H1 (cell line): Measurements from ENCODE around the gene KAT2A. TPM values are rescaled to one million over a fixed set of nuclear protein-coding genes. Genes with fewer than 3 reads are reported as not detected.
A peak's percentile ranks its signal among the peaks of the same experiment; 100 is the strongest.

Source experiments
- CTCF ChIA-PET: fragments of 300-600 bp; sonication (Branson Sonifier 250); formaldehyde crosslinking; loops from one replicate; lab custom pipeline; 2021; ENCODE audit not compliant: partially characterized antibody; lab: Charles Lee
- POLR2A ChIA-PET: fragments of 300-600 bp; sonication (Branson Sonifier 250); formaldehyde crosslinking; loops from one replicate; lab custom pipeline; 2021; ENCODE audit warnings: inconsistent platforms; ENCODE audit not compliant: partially characterized antibody; lab: Charles Lee
- DNase-seq, 2 experiments: peaks; one replicate each; pipeline versions ENCODE4 v3.0.0 to v3.0.0-alpha.2; 2010 to 2022; ENCODE audit warnings: low spot score in 2 of 2, low read depth in 1 of 2, mixed read lengths in 1 of 2
- FAIRE-seq: peaks from 2 replicates; lab custom pipeline; 2011; peaks lifted over from hg19 to GRCh38; lab: Jason Lieb, UNC
- H2AFZ ChIP-seq: 2 replicates; pipeline ENCODE4 v1.8.1; 2012; ENCODE audit warnings: low read length, inconsistent platforms
- H2AK5ac ChIP-seq: 2 replicates; pipeline ENCODE4 v1.6.1; 2013; ENCODE audit warnings: low read depth, low read length
- H2BK120ac ChIP-seq: replicated peaks from 2 replicates; pipeline ENCODE3; 2013; ENCODE audit warnings: low read depth, low read length, inconsistent platforms
- H2BK12ac ChIP-seq: 2 replicates; pipeline ENCODE4 v1.6.1; 2013; ENCODE audit warnings: low read depth, low read length
- H2BK15ac ChIP-seq: 2 replicates; pipeline ENCODE4 v1.6.1; 2013; ENCODE audit warnings: low read length
- H2BK20ac ChIP-seq: 2 replicates; pipeline ENCODE4 v1.6.1; 2013; ENCODE audit warnings: low read length
- H2BK5ac ChIP-seq: 2 replicates; pipeline ENCODE4 v1.6.1; 2013; ENCODE audit warnings: low read depth, low read length
- H3K14ac ChIP-seq: 2 replicates; pipeline ENCODE4 v1.6.1; 2013; ENCODE audit warnings: inconsistent platforms; ENCODE audit not compliant: insufficient read length
- H3K18ac ChIP-seq: 2 replicates; pipeline ENCODE4 v1.6.1; 2013; ENCODE audit warnings: low read length; ENCODE audit errors: extremely low read depth
- H3K23ac ChIP-seq: 2 replicates; pipeline ENCODE4 v1.6.1; 2013; ENCODE audit warnings: inconsistent platforms; ENCODE audit not compliant: insufficient read length
- H3K23me2 ChIP-seq: 2 replicates; pipeline ENCODE4 v1.6.1; 2013; ENCODE audit warnings: low read depth, low read length
- H3K27ac ChIP-seq: 2 replicates; pipeline ENCODE4 v1.6.1; 2011; ENCODE audit warnings: low read depth, low read length, inconsistent platforms
- H3K27me3 ChIP-seq, 4 experiments: replicated peaks in 1 of 4; 1 replicate in 1 of 4; 2 replicates in 3 of 4; pipeline versions ENCODE4 v1.6.1 to v1.8.1; 2011 to 2013; ENCODE audit warnings: low read length in 3 of 4, mild to moderate bottlenecking in 3 of 4, inconsistent platforms in 2 of 4, mixed read lengths in 2 of 4, moderate library complexity in 1 of 4; ENCODE audit not compliant: control insufficient read depth in 3 of 4, insufficient read depth in 3 of 4; ENCODE audit errors: extremely low read depth in 1 of 4
- H3K36me3 ChIP-seq, 4 experiments: 2 replicates each; pipeline versions ENCODE4 v1.6.1 to v1.8.1; 2011 to 2013; ENCODE audit warnings: mild to moderate bottlenecking in 4 of 4, low read length in 3 of 4, moderate library complexity in 2 of 4, control low read depth in 1 of 4, inconsistent platforms in 1 of 4; ENCODE audit not compliant: insufficient read depth in 4 of 4, control insufficient read depth in 2 of 4
- H3K4ac ChIP-seq: replicated peaks from 2 replicates; pipeline ENCODE3; 2013; ENCODE audit warnings: low read length, low read depth, mixed read lengths, inconsistent platforms; ENCODE audit not compliant: insufficient read length
- H3K4me1 ChIP-seq, 4 experiments: replicated peaks in 1 of 4; 1 replicate in 1 of 4; 2 replicates in 3 of 4; pipeline versions ENCODE4 v1.6.1 to v1.8.1; 2011 to 2013; ENCODE audit warnings: low read length in 3 of 4, inconsistent platforms in 2 of 4, mixed read lengths in 1 of 4; ENCODE audit not compliant: insufficient read depth in 4 of 4, control insufficient read depth in 3 of 4
- H3K4me2 ChIP-seq, 2 experiments: 2 replicates each; pipeline versions ENCODE4 v1.6.1 to v1.8.1; 2011 to 2013; ENCODE audit warnings: low read depth in 2 of 2, low read length in 2 of 2, control low read depth in 1 of 2, inconsistent platforms in 1 of 2, mild to moderate bottlenecking in 1 of 2; ENCODE audit not compliant: insufficient read depth in 1 of 2
- H3K4me3 ChIP-seq, 4 experiments: fragments of 200-600, 300-600 bp in 1 of 4; sonication (generic), shearing (Covaris generic), sonication (Bioruptor Twin) in 1 of 4; 2 replicates each; pipeline versions ENCODE4 v1.5.1 to v1.8.1; 2011 to 2016; ENCODE audit warnings: low read length in 4 of 4, low read depth in 3 of 4, control low read depth in 2 of 4, inconsistent platforms in 2 of 4, mild to moderate bottlenecking in 2 of 4, mixed read lengths in 1 of 4, moderate library complexity in 1 of 4; ENCODE audit not compliant: insufficient read depth in 2 of 4; ENCODE audit errors: extremely low read depth in 1 of 4
- H3K56ac ChIP-seq: replicated peaks from 2 replicates; pipeline ENCODE3; 2013; ENCODE audit warnings: low read depth, mild to moderate bottlenecking, mixed read lengths, low read length, inconsistent platforms; ENCODE audit not compliant: insufficient read length
- H3K79me1 ChIP-seq: 2 replicates; pipeline ENCODE4 v1.6.1; 2013; ENCODE audit warnings: low read depth, low read length, control low read depth
- H3K79me2 ChIP-seq, 2 experiments: 2 replicates each; pipeline versions ENCODE4 v1.6.1 to v1.8.1; 2012 to 2013; ENCODE audit warnings: low read length in 2 of 2, mild to moderate bottlenecking in 2 of 2, inconsistent platforms in 1 of 2; ENCODE audit not compliant: insufficient read depth in 2 of 2, control insufficient read depth in 1 of 2
- H3K9ac ChIP-seq, 4 experiments: replicated peaks in 1 of 4; 1 replicate in 1 of 4; 2 replicates in 3 of 4; pipeline versions ENCODE4 v1.6.1 to v1.8.1; 2011 to 2013; ENCODE audit warnings: low read depth in 3 of 4, low read length in 3 of 4, control low read depth in 2 of 4, mild to moderate bottlenecking in 2 of 4, moderate library complexity in 2 of 4, inconsistent platforms in 1 of 4; ENCODE audit errors: extremely low read depth in 1 of 4
- H3K9me3 ChIP-seq, 2 experiments: 2 replicates each; pipeline versions ENCODE4 v1.6.1 to v1.8.1; 2012 to 2013; ENCODE audit warnings: mild to moderate bottlenecking in 2 of 2, moderate library complexity in 2 of 2, control low read depth in 1 of 2, inconsistent platforms in 1 of 2, low read depth in 1 of 2, low read length in 1 of 2, mixed read lengths in 1 of 2; ENCODE audit not compliant: insufficient read depth in 2 of 2
- H4K20me1 ChIP-seq, 2 experiments: replicated peaks in 1 of 2; 2 replicates each; pipeline versions ENCODE3 to v1.8.1; 2011 to 2013; ENCODE audit warnings: inconsistent platforms in 2 of 2, low read length in 2 of 2, mild to moderate bottlenecking in 1 of 2; ENCODE audit not compliant: insufficient read depth in 2 of 2, control insufficient read depth in 1 of 2
- H4K5ac ChIP-seq: 2 replicates; pipeline ENCODE4 v1.6.1; 2013; ENCODE audit warnings: low read length, low read depth, mixed read lengths, inconsistent platforms; ENCODE audit not compliant: insufficient read length
- H4K8ac ChIP-seq: 2 replicates; pipeline ENCODE4 v1.8.0; 2013; ENCODE audit warnings: mild to moderate bottlenecking, moderate library complexity, low read length, inconsistent platforms; ENCODE audit not compliant: insufficient read depth; ENCODE audit errors: extremely low read depth
- H4K91ac ChIP-seq: replicated peaks from 2 replicates; pipeline ENCODE3; 2013; ENCODE audit warnings: low read length, mixed read lengths, inconsistent platforms; ENCODE audit not compliant: insufficient read length
- CTBP2 ChIP-seq: IDR thresholded peaks from 2 replicates; pipeline ENCODE4 v1.7.0; 2011; ENCODE audit warnings: borderline replicate concordance, mild to moderate bottlenecking, moderate library complexity, mixed read lengths, low read length; ENCODE audit not compliant: insufficient read depth, insufficient read length
- EP300 ChIP-seq, 2 experiments: IDR thresholded peaks; 1 replicate in 1 of 2; 2 replicates in 1 of 2; pipeline ENCODE4 v1.6.1; 2011 to 2012; ENCODE audit warnings: low read depth in 2 of 2, low read length in 2 of 2, mild to moderate bottlenecking in 2 of 2, borderline replicate concordance in 1 of 2, inconsistent platforms in 1 of 2, moderate library complexity in 1 of 2
- EZH2 ChIP-seq: fragments of 200-600 bp; sonication (generic); IDR thresholded peaks from 2 replicates; pipeline ENCODE4 v1.7.1; 2012; ENCODE audit warnings: low read depth, mild to moderate bottlenecking, moderate library complexity, low read length, inconsistent platforms; ENCODE audit not compliant: severe bottlenecking
- HDAC2 ChIP-seq, 2 experiments: fragments of 300-600 bp in 1 of 2; sonication (generic) in 1 of 2; IDR thresholded peaks; 2 replicates each; pipeline ENCODE4 v1.6.1; 2011 to 2012; ENCODE audit warnings: low read depth in 2 of 2, low read length in 2 of 2, mild to moderate bottlenecking in 2 of 2, moderate library complexity in 2 of 2, borderline replicate concordance in 1 of 2, inconsistent platforms in 1 of 2
- JUN ChIP-seq: IDR thresholded peaks from 2 replicates; pipeline ENCODE4 v1.6.1; 2011; ENCODE audit warnings: low read depth, mild to moderate bottlenecking, improper control_type of control experiment, low read length
- MAX ChIP-seq: IDR thresholded peaks from 2 replicates; pipeline ENCODE4 v1.6.1; 2012; ENCODE audit warnings: inconsistent platforms
- SRF ChIP-seq: IDR thresholded peaks from 2 replicates; pipeline ENCODE4 v1.6.1; 2011; ENCODE audit warnings: mild to moderate bottlenecking, low read depth, low read length, moderate library complexity
- WGBS, 2 experiments: shearing (Covaris generic) in 1 of 2; methylation state at CpG; one replicate each; pipeline versions ENCODE4 v1.1.6 to v1.1.7; 2013 to 2015; ENCODE audit warnings: low lambda C conversion rate in 2 of 2, mixed read lengths in 2 of 2, inconsistent platforms in 1 of 2, low coverage in 1 of 2, missing lambda C conversion rate in 1 of 2; ENCODE audit not compliant: insufficient replicate concordance in 2 of 2, insufficient coverage in 1 of 2, insufficient read length in 1 of 2; ENCODE audit errors: extremely low coverage in 1 of 2, missing lambda C conversion rate in 1 of 2; 5-methylcytosine and 5-hydroxymethylcytosine counted together
- polyA plus RNA-seq, 7 experiments: library from polyadenylated mRNA; depleted of rRNA in 3 of 7; stranded (reverse) in 5 of 7; unstranded in 2 of 7; fragments of >200 nt in 5 of 7; fragments of 200-250 nt in 2 of 7; gene quantifications; 1 replicate in 5 of 7; 2 replicates in 1 of 7; 4 replicates in 1 of 7; pipeline versions ENCODE4 v1.2.1 to v1.2.3, GENCODE V29; 2011 to 2013; ENCODE audit warnings: missing spikeins in 2 of 7, mixed read lengths in 2 of 7
- total RNA-seq: library from RNA; stranded (reverse); fragmentation: NEBNext Ultra II Directional; extraction: Animal tissue kit (Norgen Biotek cat#: 25700); gene quantifications from 2 replicates; pipeline ENCODE4 v1.2.1, GENCODE V29; 2021

The KAT2A gene
- total and polyA plus RNA-seq, 2 of the 8 experiments (the other 6 are each of a cell fraction or from before 2014, with no cell fraction given): 34.2 to 40.1 TPM

- H3K4me1 ChIP-seq: peaks cover 0 to 13% (median 5%) of the 10 kb centered on the region in 4 experiments; a peak in 4 of 7 replicates
- ChIA-PET POLR2A (interaction anchor here (1.4 to 2.0 kb wide), 2 partner anchors 8 to 15 kb away, joined by 3 to 6 read pairs; no protein-coding TSS in a partner anchor), CTCF (interaction anchor here (2.5 to 39.4 kb wide), 5 partner anchors 9 to 62 kb away, joined by 12 to 1084 read pairs (median 150); partner anchors contain the start of genes DHX58, DNAJC7, HSPB9 and KAT2A)
- no peaks in the 10 kb centered on the region for H3K36me3 ChIP-seq
- H2AK5ac ChIP-seq: no peak overlapping the region
- no peak overlapping the region for H3K4me2 ChIP-seq
- H3K9ac ChIP-seq: no peak overlapping the region
- DNase-seq (no peak), FAIRE-seq (no peak)
- H3K4me3 ChIP-seq: no peak overlapping the region
- H4K8ac ChIP-seq: 0 out of 2 replicates have a peak overlapping the region, but pooled peaks have one; percentile 37
- H3K14ac ChIP-seq: no peak overlapping the region
- H4K91ac ChIP-seq: no peak overlapping the region
- H3K79me2 ChIP-seq: no peaks in the 10 kb centered on the region
- TF ChIP-seq EZH2: no peak
- TF ChIP-seq CTBP2: no peak
- TF ChIP-seq HDAC2 (IDR thresholded peaks at IDR 0.05; ENCODE audit: borderline replicate concordance in 1 of 2, low read depth in 2 of 2, low read length in 2 of 2): no peak
- TF ChIP-seq SRF: no peak
- TF ChIP-seq JUN: no peak
- TF ChIP-seq MAX: no peak
- no peak for TF ChIP-seq EP300 (IDR thresholded peaks at IDR 0.05; ENCODE audit: borderline replicate concordance in 1 of 2, low read depth in 2 of 2, low read length in 2 of 2)
- H2BK5ac ChIP-seq: no peak overlapping the region
- H3K18ac ChIP-seq: no peak overlapping the region; the same call in 1 of the 2 replicates
- no peak overlapping the region for H3K27ac ChIP-seq
- H2BK120ac ChIP-seq: no peak overlapping the region
- no peak overlapping the region for H2AFZ ChIP-seq
- H3K4ac ChIP-seq: no peak overlapping the region
- no peaks in the 10 kb centered on the region for H4K20me1 ChIP-seq
- H3K27me3 ChIP-seq: peaks cover 4 to 19% (median 15%) of the 10 kb centered on the region in 4 experiments
- H3K56ac ChIP-seq: no peak overlapping the region
- no peak overlapping the region for H3K23ac ChIP-seq
- H4K5ac ChIP-seq: no peak overlapping the region
- peaks cover under 1% of the 10 kb centered on the region; the same call in 1 of the 2 replicates for H3K23me2 ChIP-seq
- H2BK12ac ChIP-seq: no peak overlapping the region
- H3K79me1 ChIP-seq: no peaks in the 10 kb centered on the region; the same call in 1 of the 2 replicates
- WGBS, 2 experiments: 88% methylated on average over 6 of the region's 6 CpGs; no CpG with 5 or more reads in 1 of the 2 experiments
- no peaks in the 10 kb centered on the region for H3K9me3 ChIP-seq
- H2BK20ac ChIP-seq: no peak overlapping the region
- H2BK15ac ChIP-seq: no peak overlapping the region
Observed at GRCh38 chr17:42092939-42093338, 28.2 kb downstream of the KAT2A start.
